ENCODE measurements around the gene RNF224.
"Not testable (repeated sequence)": the region's sequence is repeated elsewhere in the genome, so short reads cannot be mapped to it uniquely, and the experiment has no call there.

The RNF224 gene

DNA sequence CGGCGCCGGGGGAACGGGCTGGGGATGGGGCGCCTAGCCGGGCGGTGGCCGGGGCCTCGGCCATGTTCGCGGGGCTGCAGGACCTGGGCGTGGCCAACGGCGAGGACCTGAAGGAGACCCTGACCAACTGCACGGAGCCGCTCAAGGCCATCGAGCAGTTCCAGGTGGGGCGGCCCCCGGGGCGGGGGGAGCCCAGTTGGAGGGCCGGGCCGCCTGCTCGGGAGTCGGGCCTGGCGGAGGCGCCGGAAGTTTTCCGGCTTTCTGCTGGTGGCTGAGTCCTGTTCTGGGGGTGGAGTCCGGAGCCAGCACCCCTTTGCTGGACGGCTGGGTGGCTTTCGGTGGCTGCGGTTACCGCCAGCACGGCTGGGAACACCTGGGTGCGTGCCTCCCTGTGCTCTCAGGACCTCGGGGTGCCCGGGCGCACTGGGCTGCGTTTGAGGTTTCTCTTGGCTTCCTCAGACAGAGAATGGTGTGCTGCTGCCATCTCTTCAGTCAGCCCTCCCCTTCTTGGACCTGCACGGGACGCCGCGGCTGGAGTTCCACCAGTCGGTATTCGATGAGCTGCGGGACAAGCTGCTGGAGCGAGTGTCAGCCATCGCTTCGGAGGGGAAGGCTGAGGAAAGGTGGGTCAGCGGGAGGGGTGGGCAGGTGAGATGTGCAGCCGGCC lies 28.3 kb downstream of the RNF224 start:
- peak in 1 of 2 experiments; percentile 52 for DNase-seq

DNA sequence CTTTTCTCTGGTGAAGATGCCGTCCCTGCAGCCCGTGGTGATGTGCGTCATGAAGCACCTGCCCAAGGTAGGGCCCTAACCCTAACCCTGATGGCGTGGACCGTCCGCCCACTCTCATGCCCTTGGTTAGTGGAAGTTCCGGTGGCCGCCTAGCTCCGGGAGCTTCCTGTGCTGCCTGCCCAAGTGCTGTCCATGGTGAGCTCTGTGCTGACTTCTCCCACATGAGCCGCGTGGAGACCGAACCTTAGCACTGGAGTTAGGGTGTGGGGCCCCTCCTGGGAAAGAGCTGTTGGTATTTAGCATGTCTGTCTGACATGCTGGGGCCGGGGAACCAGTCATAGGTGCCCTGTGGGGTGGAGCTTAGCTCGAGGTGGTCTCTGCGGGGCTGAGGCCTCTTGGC lies 29.1 kb downstream of the RNF224 start:
- DNase-seq, result no peak

GRCh38 chr9:137256856-137257255 lies 29.6 kb downstream of the RNF224 start:
- DNase-seq, result no peak

DNA sequence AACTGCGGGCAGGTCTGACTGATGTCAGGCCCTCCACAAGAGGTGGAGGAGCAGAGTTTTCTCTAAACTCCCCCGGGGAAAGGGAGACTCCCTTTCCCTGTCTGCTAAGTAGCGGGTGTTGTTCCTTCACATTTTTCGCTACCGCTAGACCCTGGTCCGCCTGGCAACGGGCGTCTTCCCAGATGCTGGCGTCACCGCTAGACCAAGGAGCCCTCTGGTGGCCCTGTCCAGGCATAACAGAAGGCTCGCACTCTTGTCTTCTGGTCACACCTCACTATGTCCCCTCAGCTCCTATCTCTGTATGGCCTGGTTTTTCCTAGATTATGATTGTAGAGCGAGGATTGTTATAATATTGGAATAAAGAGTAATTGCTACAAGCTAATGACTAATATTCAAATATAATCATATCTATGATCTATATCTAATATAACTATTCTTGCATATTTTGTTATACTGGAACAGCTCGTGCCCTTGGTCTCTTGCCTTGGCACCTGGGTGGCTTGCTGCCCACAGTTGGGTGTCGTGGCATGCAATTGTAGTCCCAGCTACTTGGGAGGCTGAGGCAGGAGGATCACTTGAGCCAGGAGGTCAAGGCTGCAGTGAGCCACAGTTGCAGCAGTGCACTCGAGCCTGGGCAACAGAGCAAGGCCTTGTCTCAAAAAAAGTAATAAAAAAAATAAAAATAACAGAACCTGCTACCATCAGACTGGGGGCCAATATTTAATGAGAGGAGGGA lies 35.0 kb downstream of the RNF224 start:
- not testable (repeated sequence) for DNase-seq

- no peak for DNase-seq
These were observed 35.6 kb downstream of the RNF224 start for GRCh38 chr9:137262909-137263285.

GRCh38 chr9:137263506-137263905 lies 36.2 kb downstream of the RNF224 start:
- DNase-seq, result no peak

DNA sequence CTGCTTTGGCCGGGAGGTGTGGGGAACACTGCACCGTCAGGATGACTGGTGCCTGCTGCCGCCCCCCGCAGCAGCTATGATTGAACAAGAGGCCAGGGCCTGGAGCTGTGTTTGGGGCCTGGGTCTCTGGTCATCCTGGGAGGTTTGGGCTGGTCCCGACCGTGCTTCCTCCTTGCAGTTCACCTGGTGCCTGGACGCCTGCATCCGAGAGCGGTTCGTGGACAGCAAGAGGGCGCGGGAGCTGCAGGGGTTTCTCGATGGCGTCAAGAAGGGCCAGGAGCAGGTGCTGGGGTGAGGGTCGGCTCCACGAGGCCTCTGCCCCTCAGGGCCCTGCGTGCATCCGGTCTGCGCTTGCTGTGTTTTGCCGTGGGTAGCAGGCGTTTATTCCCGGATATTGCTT lies 36.8 kb downstream of the RNF224 start:
- no peak for DNase-seq

DNA sequence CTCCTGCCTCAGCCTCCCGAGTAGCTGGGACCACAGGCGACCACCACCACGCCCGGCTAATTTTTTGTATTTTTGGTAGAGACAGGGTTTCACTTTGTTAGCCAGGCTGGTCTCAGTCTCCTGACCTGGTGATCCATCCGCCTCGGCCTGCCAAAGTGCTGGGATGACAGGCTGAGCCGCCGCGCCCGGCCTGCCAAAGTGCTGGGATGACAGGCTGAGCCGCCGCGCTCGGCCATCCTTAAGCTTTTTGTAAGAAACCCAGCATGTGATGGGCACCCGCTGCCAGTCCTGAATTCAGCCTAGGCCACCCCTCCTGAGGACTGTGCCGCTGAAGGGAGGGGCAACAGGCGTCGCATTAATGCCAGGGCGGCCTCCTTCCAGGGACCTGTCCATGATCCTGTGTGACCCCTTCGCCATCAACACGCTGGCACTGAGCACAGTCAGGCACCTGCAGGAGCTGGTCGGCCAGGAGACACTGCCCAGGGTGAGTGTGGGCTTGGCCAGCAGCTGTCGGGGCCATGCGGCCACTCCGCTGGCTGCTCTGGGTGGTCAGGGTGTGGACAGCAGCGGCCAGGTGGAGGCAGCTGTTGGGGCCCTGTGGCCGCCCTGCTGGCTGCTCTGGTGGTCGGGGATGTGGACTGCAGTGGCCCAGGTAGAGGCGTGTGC lies 38.3 kb downstream of the RNF224 start:
- DNase-seq, result no peak

- no peak for DNase-seq
These were observed 38.8 kb downstream of the RNF224 start for GRCh38 chr9:137266162-137266527.

- DNase-seq, result no peak
These were observed 39.5 kb downstream of the RNF224 start for GRCh38 chr9:137266585-137267453.

GRCh38 chr9:137267933-137268355 lies 40.6 kb downstream of the RNF224 start:
- DNase-seq, result no peak

GRCh38 chr9:137268538-137269201 lies 41.4 kb downstream of the RNF224 start:
- no peak for DNase-seq

DNA sequence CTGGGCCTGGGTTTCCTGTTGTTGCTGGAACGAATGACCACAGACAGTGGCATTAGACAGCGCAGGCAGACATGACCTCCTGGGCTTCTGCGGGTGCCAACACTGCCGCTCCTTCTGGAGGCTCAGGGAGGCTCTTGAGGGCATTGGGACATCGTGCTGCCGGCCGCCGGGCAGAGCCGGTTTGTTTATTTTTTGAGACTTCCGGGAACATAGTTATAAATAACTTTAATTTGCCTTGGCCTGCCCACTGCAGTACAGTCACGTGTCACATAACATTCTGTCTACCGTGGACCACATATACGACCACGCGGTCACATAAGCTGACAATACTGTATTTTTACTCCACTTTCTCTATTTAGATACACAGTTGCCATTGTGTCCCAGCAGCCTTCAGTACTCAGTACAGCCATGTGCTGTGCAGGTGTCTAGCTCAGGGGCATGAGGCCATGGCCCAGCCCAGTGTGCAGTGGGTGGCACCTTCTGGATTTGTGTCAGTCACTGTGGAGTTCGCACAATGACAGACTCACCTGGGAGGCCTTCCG lies 42.0 kb downstream of the RNF224 start:
- DNase-seq, result no peak

GRCh38 chr9:137270929-137271695 lies 43.8 kb downstream of the RNF224 start:
- DNase-seq, result no peak

DNA sequence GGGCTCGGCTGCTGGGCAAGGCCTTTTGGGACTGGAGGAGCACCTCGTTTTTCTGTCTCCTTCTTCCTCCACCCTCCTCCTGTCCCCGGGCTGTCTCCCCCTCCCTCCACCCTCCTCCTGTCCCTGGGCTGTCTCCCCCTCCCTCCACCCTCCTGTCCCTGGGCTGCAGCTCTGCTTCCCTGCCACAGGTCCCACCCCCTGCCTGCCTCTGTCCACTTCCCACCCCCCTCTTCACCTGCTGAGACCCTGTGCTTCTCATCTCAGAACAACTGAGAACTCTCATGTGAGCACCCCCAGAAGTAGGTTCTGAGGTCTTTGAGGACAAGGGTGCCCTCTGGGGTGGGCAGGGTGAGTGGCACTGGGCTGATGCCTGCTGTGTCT lies 44.4 kb downstream of the RNF224 start:
- no peak for DNase-seq

GRCh38 chr9:137272241-137273094 lies 45.2 kb downstream of the RNF224 start:
- DNase-seq, result no peak

GRCh38 chr9:137273095-137273490 lies 45.8 kb downstream of the RNF224 start:
- DNase-seq, result no peak

DNA sequence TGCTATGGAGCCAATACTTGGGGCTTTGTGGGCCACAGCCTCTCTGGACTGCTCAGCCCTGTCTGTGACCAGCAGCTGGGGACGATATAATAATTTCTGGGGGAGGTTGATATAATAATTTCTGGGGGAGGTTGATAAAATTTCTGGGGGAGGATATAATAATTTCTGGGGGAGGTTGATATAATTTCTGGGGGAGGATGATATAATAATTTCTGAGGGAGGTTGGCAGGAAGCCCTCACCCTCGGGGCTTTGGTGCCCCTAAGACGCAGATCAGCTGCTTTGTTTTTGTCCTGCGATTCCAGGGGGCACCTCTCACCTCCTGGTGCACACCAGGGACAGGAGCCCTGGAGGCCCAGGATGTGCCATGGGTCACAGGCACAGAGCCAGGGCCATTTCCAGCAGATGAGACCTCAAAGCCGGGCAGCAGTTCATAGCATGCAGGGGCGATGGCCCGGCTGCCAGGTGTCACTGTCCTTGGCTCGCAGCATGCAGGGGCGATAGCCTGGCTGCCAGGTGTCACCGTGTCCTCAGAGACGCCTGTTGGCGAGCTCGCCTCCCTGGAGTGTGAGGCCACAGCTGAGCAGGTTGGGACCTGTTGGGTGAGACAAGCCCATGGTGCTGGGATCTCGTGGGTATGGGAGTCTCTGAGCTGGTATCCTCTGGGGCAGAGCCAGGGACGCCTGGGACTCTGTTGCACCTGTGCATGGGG lies 46.5 kb downstream of the RNF224 start:
- peak; percentile 38 to 65 for DNase-seq

DNA sequence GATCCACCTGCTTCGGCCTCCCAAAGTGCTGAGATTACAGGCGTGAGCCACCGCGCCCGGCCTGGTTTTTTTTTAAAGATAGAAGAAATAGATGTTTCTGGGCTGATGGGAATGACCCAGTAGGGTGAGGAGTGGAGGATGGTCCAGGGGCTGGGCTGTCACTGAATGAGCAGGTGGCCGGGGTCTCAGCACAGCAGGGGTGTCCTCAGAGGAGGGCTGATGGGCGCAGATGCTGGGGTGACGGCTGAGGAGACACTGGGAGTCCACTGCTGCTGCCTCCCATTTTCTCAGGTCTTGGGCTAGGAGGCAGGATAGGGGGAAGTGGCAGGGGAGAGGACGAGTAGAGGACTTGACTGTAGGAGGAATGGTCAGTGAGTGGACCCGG lies 47.9 kb downstream of the RNF224 start:
- DNase-seq, result no peak
